ENCODE measurements around the gene SOAT1.
"Not testable (repeated sequence)": the region's sequence is repeated elsewhere in the genome, so short reads cannot be mapped to it uniquely, and the experiment has no call there.

SOAT1 gene

GRCh38 chr1:179293340-179294327 lies at the start of gene SOAT1:
SOAT1 (plus strand) TSS chr1:179293797; CDS start chr1:179302685, 8,888 bp downstream.
- H3K27ac Mint-ChIP-seq = peak within 1 kb of the TSS; percentile 78 to 93 (median 88)
- no peaks in the 10 kb centered on the region for H3K27me3 Mint-ChIP-seq (ENCODE audit: low read depth)
- no peaks in the 10 kb centered on the region for H3K9me3 Mint-ChIP-seq
- TF ChIP-seq CTCF (IDR thresholded peaks at IDR 0.05; ENCODE audit: unreplicated experiment in 3 of 3) = peak in 2 of 3 experiments; percentile 19 to 29
- H3K4me3 Mint-ChIP-seq = peak within 1 kb of the TSS; percentile 88 to 93 (median 89)
- peaks cover 26% of the 10 kb centered on the region for H3K4me1 Mint-ChIP-seq
- H3K36me3 Mint-ChIP-seq (ENCODE audit: low read depth) = peaks cover 7% of the 10 kb centered on the region

GRCh38 chr1:179245426-179245825 lies 48.2 kb upstream of the SOAT1 start:
- not testable (repeated sequence) for H3K4me1 Mint-ChIP-seq; H3K27ac Mint-ChIP-seq; H3K4me3 Mint-ChIP-seq; H3K36me3 Mint-ChIP-seq (ENCODE audit: low read depth); H3K27me3 Mint-ChIP-seq (ENCODE audit: low read depth); H3K9me3 Mint-ChIP-seq

- no peaks in the 10 kb centered on the region for H3K4me1 Mint-ChIP-seq
- no peak overlapping the region for H3K4me3 Mint-ChIP-seq
- H3K9me3 Mint-ChIP-seq = no peaks in the 10 kb centered on the region
- no peaks in the 10 kb centered on the region for H3K27me3 Mint-ChIP-seq (ENCODE audit: low read depth)
- H3K36me3 Mint-ChIP-seq (ENCODE audit: low read depth) = no peaks in the 10 kb centered on the region
- no peak for TF ChIP-seq CTCF (IDR thresholded peaks at IDR 0.05; ENCODE audit: unreplicated experiment in 3 of 3)
- no peak overlapping the region for H3K27ac Mint-ChIP-seq
Measured at GRCh38 chr1:179247923-179248322, 45.7 kb upstream of the SOAT1 start.

- H3K36me3 Mint-ChIP-seq (ENCODE audit: low read depth) = no peaks in the 10 kb centered on the region
- TF ChIP-seq CTCF (IDR thresholded peaks at IDR 0.05; ENCODE audit: unreplicated experiment in 3 of 3) = peak; percentile 42 to 65 (median 59)
- peak overlapping the region in 1 of 3 experiments; percentile 65 for H3K27ac Mint-ChIP-seq
- H3K4me1 Mint-ChIP-seq = no peaks in the 10 kb centered on the region
- no peak overlapping the region for H3K4me3 Mint-ChIP-seq
- peaks cover 3% of the 10 kb centered on the region for H3K9me3 Mint-ChIP-seq
- H3K27me3 Mint-ChIP-seq (ENCODE audit: low read depth) = no peaks in the 10 kb centered on the region
Measured at GRCh38 chr1:179251675-179252074, 41.9 kb upstream of the SOAT1 start.

- Mint-ChIP-seq H3K27ac (no peak overlapping the region), H3K4me3 (no peak overlapping the region), H3K36me3 (ENCODE audit: low read depth) (no peaks in the 10 kb centered on the region), H3K27me3 (ENCODE audit: low read depth) (no peaks in the 10 kb centered on the region), H3K9me3 (peaks cover 3% of the 10 kb centered on the region), H3K4me1 (no peaks in the 10 kb centered on the region)
- no peak for TF ChIP-seq CTCF (IDR thresholded peaks at IDR 0.05; ENCODE audit: unreplicated experiment in 3 of 3)
Measured at GRCh38 chr1:179252606-179253005, 41.0 kb upstream of the SOAT1 start.

- Mint-ChIP-seq H3K9me3 (peaks cover 3% of the 10 kb centered on the region), H3K4me3 (no peak overlapping the region), H3K36me3 (ENCODE audit: low read depth) (no peaks in the 10 kb centered on the region), H3K27ac (no peak overlapping the region), H3K4me1 (no peaks in the 10 kb centered on the region), H3K27me3 (ENCODE audit: low read depth) (no peaks in the 10 kb centered on the region)
- no peak for TF ChIP-seq CTCF (IDR thresholded peaks at IDR 0.05; ENCODE audit: unreplicated experiment in 3 of 3)
Measured at GRCh38 chr1:179253286-179253972, 40.2 kb upstream of the SOAT1 start.

Data from nephron (organoid).